ENCODE measurements around the gene ACYP1.

ACYP1 gene

DNA sequence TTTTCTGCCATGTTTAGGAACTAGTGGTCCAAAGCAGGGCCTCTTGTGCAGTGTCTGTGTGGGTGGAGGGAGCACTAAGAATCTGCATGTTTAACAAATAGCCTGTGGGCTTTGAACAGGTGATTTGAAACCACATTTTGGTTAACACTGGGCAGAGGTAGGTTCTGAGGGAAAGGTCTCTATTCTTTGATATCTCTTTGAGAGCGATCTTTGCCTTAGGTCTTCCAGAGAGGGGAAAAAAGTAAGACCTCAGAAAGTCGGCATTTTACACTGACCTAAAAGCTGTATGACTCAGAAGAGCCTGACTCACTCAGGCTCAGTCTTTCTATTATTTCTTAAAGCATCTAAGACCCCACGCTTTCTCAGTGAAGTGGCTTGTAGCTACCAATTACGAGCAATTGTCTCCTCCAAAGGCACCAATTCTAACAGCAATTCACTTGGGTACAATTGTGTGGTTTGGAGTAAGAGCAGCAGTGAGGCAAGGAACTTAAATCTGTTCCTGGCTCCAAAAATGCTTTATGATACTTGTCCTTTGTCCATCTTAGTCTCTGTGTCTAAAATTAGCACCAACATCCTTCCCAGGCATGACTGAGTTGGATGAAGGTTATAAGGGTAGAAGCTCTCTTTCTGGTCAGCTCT is 52.3 kb downstream of the ACYP1 start:
- ATAC-seq (replicated peaks): peak; percentile 58
- Mint-ChIP-seq H3K36me3 (ENCODE audit: insufficient read depth) (peaks cover 54% of the 10 kb centered on the region), H3K27me3 (no peaks in the 10 kb centered on the region), H3K27ac (peak overlapping the region; percentile 32 to 51), H3K4me3 (no peak overlapping the region), H3K9me3 (no peaks in the 10 kb centered on the region), H3K4me1 (ENCODE audit: low read depth in 2 of 2) (peaks cover 11 to 16% of the 10 kb centered on the region in 2 donors)
- no peak for DNase-seq

DNA sequence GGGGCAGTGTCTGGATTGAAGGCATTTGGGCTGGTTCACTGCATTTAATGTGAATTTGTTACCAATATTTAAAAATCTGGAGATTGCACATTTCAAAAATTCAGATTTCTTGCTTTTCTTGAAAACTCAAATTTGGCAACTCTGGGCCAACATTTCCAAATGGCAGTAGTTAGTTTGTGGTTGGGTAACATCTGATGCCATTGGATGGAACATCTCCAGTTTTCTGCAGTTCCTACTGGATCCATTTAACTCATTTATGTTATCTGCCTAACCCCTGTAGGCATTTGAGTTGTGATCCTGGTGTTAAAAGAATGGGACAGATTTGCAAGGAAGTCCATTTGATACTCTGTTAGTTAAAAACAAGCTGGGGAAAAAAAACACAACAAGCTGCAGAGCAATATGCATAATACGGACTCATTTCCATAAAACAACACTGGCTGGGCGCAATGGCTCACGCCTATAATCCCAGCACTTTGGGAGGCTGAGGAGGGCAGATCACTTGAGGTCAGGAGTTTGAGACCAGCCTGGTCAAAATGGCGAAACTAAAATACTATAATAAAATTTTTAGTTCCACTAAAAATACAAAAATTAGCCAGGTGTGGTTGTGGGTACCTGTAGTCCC is 53.2 kb downstream of the ACYP1 start:
- ATAC-seq (replicated peaks): no peak
- Mint-ChIP-seq H3K27me3 (no peaks in the 10 kb centered on the region), H3K4me1 (ENCODE audit: low read depth in 2 of 2) (peaks cover 11 to 21% of the 10 kb centered on the region in 2 donors), H3K36me3 (ENCODE audit: insufficient read depth) (peaks cover 54% of the 10 kb centered on the region), H3K4me3 (no peak overlapping the region), H3K27ac (peak overlapping the region in 1 of 2 donors; percentile 51), H3K9me3 (no peaks in the 10 kb centered on the region)
- DNase-seq: no peak

DNA sequence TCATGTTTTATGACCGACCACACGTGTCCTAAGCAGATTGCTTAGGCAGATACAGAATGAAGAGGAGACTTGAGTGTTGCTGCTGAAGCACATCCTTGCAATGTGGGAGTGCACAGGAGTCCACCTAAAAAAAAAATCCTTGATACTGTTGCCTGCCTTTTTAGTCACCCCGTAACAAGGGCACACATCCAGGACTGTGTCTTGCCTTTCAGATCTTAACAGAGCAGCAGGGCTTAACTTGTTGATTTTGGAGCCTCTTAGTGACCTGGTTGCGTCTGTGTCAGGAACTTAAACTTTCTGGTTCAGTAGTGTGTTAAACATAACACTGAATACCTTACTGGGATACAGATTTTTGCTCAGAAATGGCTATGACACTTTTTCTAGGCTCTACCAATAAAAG is 54.6 kb downstream of the ACYP1 start:
- H3K36me3 Mint-ChIP-seq (ENCODE audit: insufficient read depth): peaks cover 50% of the 10 kb centered on the region
- no peak for ATAC-seq (replicated peaks)
- no peak for DNase-seq
- no peaks in the 10 kb centered on the region for H3K9me3 Mint-ChIP-seq
- H3K27ac Mint-ChIP-seq: peak overlapping the region; percentile 53 to 82
- no peak overlapping the region for H3K4me3 Mint-ChIP-seq
- peaks cover 21 to 34% of the 10 kb centered on the region in 2 donors for H3K4me1 Mint-ChIP-seq (ENCODE audit: low read depth in 2 of 2)
- H3K27me3 Mint-ChIP-seq: no peaks in the 10 kb centered on the region

DNA sequence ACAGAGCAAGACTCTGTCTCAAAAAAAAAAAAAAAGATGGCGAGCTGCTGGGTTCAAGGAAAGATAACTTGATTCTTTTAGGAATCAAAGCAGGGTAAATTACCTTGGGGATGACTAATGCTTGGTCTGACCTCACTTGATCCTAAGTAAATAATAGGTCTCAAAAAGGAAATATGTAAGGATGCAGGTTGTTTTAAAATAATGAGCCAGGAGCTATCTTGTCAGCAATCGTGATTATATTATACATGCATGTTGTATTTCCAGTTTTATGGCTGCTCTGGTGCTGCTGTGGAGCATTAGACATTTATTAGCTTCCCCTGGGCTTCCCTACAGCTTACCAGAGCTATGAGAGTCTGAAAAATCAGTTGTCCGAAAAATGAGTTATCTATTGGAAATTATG is 58.5 kb downstream of the ACYP1 start:
- ATAC-seq (replicated peaks) (no peak), DNase-seq (no peak)
- Mint-ChIP-seq H3K4me3 (peak overlapping the region; percentile 0 to 8), H3K9me3 (no peaks in the 10 kb centered on the region), H3K36me3 (ENCODE audit: insufficient read depth) (peaks cover 62% of the 10 kb centered on the region), H3K27me3 (no peaks in the 10 kb centered on the region), H3K4me1 (ENCODE audit: low read depth in 2 of 2) (peaks cover 36 to 42% of the 10 kb centered on the region in 2 donors), H3K27ac (peak overlapping the region; percentile 22 to 73)

DNA sequence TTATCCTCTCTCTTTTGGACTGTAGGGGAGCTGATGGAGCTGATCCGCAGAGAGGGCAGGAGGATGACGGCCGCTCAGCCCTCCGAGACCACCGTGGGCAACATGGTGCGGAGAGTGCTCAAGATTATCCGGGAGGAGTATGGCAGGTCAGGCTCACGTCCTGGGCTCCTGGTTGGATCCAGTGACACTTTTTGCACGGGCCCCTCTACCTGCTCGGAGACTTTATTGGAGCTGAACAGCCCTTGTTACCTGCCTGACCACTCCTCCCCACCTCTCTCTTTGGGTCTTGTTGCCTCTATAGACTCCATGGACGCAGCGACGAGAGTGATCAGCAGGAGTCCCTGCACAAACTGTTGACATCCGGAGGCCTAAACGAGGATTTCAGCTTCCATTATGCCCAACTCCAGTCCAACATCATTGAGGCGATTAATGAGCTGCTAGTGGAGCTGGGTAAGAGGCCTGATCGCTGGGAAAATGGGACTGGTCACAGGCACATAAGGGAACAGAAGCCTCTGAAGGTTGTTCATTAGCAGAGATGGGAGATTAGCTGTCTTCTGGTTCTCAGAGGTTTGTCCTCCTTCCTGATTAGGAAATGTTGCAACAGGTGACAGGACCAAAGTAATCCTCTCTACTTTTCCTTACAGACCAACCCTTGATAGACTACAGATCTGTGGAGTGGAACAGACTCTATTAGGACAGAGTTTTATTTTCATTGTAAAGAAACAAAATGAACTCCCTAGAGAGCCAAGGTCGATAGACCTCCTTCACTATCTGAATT is 60.4 kb downstream of the ACYP1 start:
- H3K27ac Mint-ChIP-seq: peak overlapping the region; percentile 97
- ATAC-seq (replicated peaks): no peak
- peak overlapping the region; percentile 81 to 89 for H3K4me3 Mint-ChIP-seq
- H3K27me3 Mint-ChIP-seq: no peaks in the 10 kb centered on the region
- peaks cover 33 to 41% of the 10 kb centered on the region in 2 donors for H3K4me1 Mint-ChIP-seq (ENCODE audit: low read depth in 2 of 2)
- DNase-seq: no peak
- no peaks in the 10 kb centered on the region for H3K9me3 Mint-ChIP-seq
- H3K36me3 Mint-ChIP-seq (ENCODE audit: insufficient read depth): peaks cover 53% of the 10 kb centered on the region
